HG02970 (cell line): ENCODE results near the gene KIF6.

ENCODE experiments used
- ATAC-seq: cut with Tn5 transposase; IDR thresholded peaks from one replicate; pipeline ENCODE4 v1.9.1; 2021; ENCODE audit warnings: mild to moderate bottlenecking, moderate library complexity, moderate number of reproducible peaks; ENCODE audit not compliant: unreplicated experiment, low FRiP score

KIF6 gene

DNA sequence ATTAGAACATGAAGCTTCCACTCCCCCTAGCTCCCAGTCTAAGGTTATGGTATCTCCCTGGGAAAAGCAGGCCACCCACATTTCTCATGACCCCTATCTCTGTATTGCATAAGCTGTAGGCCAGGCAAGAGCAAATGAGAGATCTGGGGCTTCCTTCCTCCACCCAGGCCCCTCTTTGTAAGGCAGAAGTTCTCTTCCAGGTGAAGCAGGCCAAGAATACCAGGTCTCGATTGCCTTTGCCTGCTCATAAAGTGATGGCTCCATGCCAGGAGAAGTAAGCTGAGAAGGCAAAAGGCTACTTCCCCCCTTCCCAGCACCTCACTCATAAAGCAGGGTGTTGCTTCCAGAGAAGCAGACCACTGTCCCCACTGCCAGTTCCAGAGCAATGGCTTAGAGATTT lies 258.6 kb downstream of the KIF6 start:
- no peak for ATAC-seq

DNA sequence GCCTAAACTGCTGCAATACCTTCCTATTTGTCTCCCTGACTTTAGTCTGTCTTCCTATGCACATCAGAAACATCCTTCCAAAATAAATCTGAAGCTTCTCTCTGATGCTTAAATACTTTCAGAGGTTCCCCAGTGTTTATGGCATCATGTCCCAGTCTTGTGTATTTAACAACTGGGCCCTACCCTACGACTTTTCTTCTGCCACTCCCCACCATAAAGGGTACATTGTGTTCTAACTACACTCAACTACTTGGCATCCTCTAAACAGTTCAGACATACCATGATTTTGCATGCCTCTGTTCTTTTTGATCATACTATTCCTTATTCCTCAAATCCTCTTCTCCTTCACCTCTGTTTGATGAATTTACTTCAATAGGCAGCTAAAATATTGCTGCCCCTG lies 259.7 kb downstream of the KIF6 start:
- ATAC-seq, result no peak

DNA sequence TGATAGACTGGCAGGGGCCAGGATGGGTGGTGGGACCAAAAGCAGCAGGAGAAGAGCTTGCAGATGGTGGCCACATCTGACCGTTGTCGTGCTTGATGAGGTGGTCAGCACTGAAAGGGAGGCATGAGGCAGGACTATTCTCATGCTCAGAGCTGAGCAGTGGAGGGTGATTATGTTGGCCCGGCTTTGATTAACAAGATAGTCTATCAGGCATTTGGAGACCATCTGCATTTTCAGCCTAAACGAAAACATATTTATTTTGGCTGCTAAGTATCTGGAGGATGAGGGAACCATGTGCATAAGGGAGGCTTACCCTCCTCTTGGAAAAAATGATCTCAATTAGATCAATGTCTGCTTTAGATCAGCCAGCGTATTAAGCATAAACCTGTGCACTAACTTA lies 261.1 kb downstream of the KIF6 start:
- no peak for ATAC-seq

DNA sequence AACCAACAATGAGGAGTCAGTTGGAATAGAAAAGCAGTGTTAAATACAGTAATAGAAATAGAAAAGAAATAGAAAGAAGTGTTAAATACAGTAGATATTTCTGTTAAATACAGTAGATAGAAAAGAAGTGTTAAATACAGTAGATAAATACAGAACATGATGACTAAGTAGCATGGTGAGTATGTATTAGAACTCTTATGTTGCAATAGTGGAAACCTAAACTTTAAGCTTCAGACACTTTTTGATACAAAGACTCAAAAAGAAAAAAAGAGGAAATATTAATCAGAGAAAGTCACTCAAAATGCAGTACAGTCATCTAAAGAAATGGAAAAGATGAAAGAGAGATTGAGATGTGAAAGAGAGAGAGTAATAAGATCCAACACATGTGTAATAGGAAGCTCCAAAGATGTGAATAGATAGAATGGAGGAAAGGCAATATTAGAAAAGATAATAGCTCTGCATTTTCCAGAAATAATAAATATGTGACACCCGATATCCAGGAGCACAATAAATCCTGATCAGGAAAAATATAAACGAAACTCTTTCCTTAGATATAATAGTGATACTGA lies 271.2 kb downstream of the KIF6 start:
- ATAC-seq, result no peak

DNA sequence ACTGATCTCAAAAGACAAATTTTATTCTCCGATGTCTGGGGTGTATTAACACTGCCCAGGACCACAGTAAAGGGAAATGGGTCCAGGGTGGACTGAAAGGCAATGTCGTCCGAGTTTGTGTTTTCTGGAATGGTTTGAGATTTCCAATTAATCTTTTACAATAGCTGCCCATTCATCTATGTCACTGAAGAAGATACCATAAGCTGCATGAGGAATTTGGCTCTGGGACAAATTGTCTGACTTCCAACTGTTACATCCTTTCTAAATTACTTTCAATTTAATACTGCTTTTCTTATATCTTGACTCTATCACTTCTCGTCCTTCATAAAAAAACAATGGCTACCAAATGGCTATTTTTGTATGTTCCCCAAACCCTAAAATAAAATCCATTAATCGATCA lies 272.0 kb downstream of the KIF6 start:
- no peak for ATAC-seq

DNA sequence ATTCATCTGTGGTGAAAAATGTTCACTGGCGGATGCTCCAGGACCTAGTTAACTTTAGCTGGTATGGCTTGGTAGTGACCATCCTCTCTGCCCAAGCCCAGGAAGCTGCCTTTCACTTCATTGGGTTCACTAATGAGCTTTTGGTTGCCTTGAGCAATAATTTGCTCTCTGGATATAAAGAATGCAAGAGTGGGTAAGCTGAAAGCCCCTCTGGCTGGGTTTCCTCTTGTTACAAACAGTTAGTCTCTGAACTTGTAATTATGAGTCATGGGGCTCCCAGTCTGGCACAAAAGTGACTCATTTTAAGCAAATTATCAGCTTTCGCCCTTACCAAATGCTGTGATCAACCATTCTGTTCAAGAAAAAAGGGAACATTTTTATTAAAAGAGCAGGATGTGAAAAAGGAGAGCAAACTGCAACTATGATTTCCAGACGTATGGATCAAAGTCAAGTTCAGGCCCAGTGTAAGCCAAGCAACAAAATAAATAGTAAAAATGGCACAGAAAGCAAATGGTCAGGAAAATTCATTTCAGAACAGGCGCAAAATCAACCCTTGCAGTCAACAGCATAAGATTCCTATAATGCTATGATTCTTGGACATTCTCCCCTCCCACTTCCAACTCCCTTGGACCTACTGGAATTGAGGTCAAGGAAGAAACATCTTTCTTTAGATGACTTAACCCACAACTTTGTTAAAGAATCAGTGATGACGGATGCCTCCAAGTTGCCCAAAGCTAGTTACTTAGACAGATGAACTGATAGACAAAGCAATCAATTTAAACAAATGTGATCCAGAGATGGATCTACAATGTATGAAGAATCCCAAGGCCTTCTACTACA lies 272.7 kb downstream of the KIF6 start:
- ATAC-seq, result no peak

DNA sequence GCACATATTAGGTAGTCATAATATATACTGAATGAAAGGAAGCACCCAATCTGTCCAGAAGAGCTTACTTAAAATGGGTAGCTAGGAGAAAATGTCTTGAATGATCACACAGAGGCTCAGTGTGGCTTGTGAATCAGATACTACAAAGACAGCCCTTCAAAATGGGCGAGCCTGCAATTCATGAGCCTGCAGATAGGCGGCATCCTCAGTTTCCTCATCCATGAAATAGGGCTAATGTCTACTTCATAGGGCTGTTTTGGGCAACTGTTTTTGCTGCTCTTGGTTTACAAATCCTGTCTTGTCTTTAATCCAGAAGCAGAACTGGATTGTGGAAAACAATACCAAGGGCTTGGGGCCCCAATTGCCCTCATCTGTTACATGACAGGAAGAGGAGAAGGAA lies 273.4 kb downstream of the KIF6 start:
- no peak for ATAC-seq

DNA sequence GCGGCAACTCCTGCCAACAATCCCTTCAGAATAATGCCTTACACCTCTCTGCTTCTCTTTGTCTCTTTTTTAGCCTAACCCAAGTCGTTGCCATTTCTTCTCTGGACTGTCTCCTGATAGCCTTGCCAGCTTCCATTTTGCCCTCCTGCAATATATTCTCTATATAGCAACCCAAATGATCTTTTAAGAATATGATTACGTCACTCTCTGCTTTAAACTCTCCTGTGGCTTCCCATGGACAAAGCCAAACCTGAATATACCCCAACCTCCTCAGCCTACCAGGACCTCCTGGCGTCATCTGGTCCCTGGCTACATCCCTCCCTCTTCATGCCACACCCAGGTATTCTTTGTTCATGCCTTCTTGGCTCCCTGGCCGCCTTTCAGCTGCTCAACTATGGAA lies 276.2 kb downstream of the KIF6 start:
- no peak for ATAC-seq

DNA sequence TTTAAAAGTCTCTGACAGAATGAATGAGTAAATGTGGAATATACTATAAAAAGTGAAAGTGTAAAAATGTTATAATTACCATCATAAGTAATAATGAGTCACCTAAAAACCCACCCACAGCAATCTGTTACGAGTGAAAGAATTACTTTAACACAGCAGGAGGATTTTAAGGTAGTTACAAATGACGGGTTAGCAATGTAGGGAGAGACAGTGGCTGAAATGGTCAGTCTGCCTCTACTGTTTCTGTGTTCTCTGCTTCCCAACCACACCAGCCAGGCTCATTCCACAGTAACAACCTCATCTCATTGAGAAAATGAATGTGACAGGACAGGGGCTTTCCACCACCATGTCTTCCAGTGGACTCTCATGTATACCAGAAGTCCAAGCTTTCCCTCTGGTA lies 278.3 kb downstream of the KIF6 start:
- no peak for ATAC-seq

DNA sequence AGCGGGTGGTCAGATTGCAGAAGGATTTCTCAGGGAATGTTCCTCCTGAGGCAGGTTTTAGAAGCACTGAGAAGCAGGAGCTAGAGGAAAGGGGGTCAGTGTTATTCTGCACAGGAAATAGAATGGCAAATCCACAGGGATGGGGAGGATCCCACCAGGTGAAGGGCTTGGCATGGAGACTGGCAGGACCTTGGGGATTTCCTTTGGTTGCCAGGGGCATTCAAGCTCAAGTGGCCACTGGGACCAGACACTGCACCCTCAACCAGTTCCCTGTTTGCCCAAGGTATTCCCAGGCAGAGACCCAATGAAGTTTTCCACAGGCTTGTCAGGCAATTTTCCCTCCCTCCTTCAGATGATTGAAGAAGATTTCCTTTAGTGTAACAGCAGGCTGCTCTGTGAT lies 279.5 kb downstream of the KIF6 start:
- ATAC-seq, result no peak

DNA sequence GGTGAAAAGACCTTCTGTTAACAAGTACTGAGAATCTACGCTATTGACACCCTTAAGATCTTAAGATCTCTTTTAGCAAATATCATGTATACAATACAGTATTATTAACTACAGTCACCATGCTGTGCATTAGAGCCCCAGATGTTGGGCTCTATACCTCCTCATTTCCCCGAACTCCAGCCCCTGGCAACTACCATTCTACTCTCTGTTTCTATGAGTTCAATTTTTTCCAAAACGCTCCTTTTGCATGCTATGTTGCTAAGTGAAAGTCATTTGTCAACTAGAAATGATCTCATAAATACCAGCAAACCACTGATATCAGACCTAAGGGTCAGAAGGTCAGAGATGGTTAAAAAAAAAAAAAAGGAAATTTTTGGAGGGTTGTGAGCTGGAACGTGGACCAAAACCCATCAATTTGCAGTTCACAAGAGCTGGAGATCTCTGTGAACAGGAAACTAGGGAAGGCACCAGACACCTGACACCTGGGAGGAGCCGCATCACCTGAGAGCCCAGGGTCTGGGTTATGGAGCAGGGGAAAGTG lies 280.7 kb downstream of the KIF6 start:
- ATAC-seq, result no peak

DNA sequence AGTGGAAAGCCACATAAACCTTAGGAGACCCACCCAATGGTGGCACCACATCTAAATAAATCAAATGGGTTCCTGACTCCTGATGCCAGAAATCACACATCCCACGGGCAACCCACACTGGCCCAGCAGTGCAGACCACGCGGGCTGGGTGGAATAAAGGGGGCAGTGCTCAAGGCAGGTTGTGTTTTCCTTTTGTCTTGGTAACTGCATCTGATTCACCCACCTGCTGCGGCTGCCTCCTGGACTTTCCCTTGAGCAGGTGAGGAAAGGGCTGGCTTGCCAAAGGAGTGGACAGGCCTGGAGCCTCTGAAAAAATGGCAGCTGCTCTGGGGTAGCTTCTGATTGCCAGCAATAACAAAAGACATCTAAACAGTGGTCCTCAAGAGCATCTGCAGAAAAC lies 283.2 kb downstream of the KIF6 start:
- ATAC-seq, result no peak

DNA sequence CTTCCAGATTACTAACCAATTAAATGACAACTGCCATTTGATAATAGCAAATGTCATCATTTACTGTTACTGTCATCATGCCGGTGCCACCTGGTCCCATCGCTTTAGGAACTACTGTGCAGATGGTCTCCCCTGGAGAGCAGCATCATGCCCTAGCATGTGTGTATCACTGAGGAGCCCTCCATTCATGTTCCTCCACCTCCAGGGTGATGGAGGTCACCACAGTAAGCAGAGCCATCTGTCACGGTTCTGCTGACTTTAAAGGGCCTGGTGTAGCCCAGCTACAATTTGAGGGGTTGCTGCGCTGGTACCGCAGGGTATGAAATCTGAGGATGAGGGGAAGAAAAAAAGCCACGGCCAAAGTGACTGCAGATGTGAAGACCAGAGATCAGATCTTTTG lies 283.9 kb downstream of the KIF6 start:
- no peak for ATAC-seq

DNA sequence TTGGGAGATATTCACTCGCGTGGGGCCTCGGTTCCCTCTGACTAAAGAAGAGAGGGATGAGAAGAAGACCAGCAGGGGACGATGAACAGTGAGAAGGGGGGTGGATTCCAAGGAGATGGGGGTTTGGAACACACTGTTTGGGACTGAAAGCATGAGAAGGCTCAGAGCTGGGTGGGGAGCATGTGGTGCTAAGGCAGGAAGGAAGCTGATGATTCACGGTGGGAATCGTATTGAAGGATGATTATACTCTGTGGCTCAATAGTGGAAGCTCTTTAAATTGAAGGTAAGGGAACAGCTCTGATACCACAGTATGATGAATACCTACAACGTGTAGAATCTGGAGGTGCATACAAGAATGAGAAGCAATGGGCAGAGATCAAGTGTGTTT lies 285.2 kb downstream of the KIF6 start:
- no peak for ATAC-seq

DNA sequence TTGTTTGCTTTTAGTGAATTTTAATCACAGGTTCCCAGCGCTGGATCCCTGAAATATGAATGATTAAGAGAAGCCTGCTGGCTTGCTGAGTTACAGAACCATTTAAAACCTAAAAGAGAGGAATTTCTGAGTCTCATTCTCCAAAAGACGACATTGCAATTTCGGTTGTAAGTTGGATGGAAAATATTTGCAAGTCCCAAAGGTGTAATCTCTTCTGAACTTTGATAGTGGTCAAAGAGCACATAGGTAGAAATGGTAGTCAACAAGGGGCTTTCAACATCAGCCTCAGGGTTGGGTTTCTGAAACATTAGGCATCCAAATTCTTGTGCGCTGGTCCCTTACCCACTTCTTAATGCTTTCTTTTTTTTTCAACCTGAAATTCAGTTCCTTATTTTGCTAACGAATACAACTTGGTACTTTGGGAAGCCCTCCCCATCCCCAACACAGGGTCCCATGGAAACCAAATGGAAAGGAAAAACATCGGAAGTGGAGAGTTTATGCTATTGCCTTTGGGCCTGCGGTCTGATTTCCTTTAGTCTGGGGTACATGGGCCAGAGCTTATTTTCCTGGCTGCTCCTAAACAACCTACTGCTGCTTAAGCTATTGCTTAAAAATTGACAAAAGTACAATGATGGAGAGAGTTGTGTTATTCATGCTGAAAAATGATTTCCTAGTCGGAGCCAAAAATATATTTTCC lies 285.7 kb downstream of the KIF6 start:
- ATAC-seq, result no peak

DNA sequence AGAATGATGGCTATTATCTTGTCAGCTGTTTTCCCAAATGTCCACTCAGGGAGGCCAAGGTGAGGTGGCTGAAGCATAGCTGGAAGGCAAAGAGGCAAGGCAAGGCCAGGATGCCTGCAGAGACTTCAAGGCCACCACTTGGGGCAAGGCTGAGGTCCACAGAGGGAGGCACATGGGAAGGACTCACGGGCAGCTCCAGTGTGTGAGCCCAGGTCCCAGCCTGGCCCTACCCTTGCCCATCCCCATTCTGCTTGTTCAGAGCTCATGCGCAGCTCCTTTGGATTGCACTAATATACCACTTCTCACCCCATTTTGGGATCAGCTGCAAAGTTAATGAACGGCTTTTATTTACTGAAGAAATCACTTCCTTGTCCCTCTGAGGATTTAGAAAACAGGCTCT lies 291.6 kb downstream of the KIF6 start:
- ATAC-seq, result no peak

DNA sequence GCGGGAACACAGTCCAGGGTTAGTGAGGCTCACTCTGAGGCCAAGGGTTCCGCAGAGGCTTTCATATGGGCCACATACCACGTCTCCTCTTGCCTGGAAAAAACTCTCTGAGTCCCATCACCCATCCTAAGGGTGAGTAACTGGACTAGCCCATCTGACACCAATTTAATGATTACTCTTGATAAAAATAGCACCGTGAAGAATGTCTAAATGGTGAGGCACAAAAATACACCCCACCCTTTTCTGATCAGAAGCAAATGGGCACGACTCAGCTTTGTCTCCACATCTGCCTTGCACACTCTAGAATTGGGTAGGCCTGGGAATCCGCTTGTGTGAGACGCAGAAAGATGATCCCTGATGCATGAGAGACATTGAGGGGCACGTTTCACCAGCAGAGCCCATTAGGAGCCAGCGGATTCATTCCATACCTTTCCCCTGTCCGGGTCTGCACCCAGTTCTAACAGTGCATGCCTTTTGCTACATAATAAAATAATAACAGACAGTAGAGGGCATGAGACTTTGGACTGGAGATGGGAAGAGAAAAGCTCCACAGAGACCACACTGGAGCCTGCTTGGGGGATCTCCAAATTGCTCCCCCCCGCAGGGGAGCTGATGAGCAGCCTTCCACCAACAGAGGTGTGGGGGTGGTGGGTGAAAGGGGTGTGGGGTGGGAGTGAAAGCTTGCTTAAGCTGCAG lies 292.7 kb downstream of the KIF6 start:
- no peak for ATAC-seq

DNA sequence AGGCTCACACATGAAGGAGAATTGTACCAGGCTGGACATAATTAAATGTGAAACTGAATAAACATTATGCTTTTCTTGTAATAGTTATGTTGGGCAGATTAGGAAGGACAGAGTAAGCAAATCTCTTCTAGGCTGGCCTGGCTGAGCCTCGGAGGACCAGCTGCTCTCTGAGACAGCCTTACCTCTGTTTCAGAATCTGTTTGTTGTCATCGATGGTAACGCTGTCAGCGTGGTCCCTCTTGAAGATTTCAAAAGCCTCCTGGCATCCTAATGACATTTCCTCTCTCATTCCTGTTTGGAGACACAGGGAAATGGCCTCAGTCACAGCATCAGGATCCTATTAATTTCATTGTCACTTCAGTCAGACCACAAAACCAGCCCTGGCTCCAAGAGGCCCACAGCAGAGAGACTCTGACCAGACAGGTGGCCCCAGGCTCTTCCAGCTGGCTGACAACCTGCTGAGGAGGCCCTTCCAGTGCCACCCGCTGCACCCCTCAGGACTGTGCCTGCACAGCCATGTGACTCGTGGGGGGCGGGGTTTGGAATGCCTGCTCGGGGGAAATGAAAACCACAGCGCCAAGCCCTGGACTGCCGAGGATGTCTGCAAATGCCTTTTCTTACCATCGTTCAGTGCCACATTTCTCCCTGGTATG lies 294.2 kb downstream of the KIF6 start:
- no peak for ATAC-seq

DNA sequence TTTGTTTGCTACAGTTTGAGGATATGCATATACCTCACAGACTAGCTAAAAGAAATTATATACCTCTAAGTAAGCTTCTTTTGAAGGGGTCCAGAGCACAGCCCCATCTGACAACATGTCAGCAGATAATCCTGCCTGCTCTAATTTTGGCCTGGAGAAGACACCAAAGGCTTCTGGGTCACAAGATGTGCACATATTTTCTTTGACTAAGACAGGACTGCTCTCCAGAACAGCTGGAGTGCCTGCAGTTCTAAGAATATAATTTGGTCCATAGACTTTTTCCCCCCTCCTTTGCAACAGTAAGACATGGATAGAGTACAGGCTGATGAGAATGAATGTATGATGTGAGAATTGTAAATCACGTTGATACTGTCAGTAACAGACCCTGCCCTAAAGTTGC lies 294.8 kb downstream of the KIF6 start:
- no peak for ATAC-seq

DNA sequence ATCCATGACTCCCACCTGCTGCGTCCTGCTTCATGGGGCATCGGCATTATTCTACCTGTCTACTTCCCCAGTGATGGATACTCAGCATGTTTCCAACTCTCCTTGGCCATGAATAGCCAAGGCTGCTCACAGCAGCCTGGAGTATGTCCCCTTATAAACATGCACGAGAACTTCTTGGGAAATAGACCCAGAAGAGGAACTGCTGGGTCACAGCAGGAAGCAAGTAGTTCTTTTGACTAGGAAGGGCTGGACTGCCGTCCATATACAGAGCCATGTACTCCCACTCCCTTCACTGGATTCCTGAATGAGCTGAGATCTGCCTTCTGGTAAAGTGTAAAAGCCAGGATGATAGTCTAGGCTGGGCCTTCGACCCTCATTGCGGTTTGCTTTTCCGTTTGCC lies 296.4 kb downstream of the KIF6 start:
- ATAC-seq, result no peak

DNA sequence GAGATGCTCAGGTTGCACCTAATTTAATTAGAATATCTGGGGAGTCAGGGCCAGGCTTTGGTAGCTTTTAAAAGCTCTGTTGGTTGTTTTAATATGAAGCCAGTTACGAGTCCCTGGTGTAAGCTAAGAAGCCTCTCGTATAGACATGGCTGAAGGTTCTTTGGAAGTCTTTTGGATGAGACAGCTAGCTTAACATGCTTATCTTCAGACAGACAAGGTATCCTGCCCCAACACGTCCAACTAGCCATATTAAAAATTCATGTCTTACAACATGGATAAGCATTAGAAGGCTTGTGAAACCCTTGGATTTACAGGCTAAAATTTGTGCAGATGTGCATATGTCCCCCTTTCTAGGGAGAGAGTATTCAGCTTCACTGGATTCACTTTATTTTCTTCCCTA lies 297.1 kb downstream of the KIF6 start:
- no peak for ATAC-seq
